NCI-H2081 treated with DMSO at 0.1 percent for 48 hours (cell line): Measurements from ENCODE around the gene ALG6.

Source experiments
- DNase-seq: peaks from one replicate; lab custom pipeline; 2025; lab: John Stamatoyannopoulos, UW

ALG6 gene

GRCh38 chr1:63367215-63368103 lies at the start of gene ALG6:
Gene ALG6, plus strand, starts transcription at chr1:63367627. Its CDS starts 3,351 bp downstream, at chr1:63370978.
- DNase-seq: peak; percentile 68

GRCh38 chr1:63317817-63318152 lies 49.6 kb upstream of the ALG6 start:
- DNase-seq: no peak

GRCh38 chr1:63318201-63318979 lies 49.0 kb upstream of the ALG6 start:
- no peak for DNase-seq

- no peak for DNase-seq
These were observed 48.1 kb upstream of the ALG6 start for GRCh38 chr1:63319046-63320021.

GRCh38 chr1:63320022-63320721 lies 47.3 kb upstream of the ALG6 start:
- no peak for DNase-seq

- DNase-seq: no peak
These were observed 46.2 kb upstream of the ALG6 start for GRCh38 chr1:63321066-63321784.

- no peak for DNase-seq
These were observed 45.7 kb upstream of the ALG6 start for GRCh38 chr1:63321785-63322113.

GRCh38 chr1:63322114-63322943 lies 45.1 kb upstream of the ALG6 start, which contains the start of gene FOXD3:
Gene FOXD3, plus strand, starts transcription at chr1:63322567. Its CDS starts 492 bp downstream, at chr1:63323059.
- DNase-seq: no peak

- DNase-seq: peak; percentile 30
These were observed 44.2 kb upstream of the ALG6 start for GRCh38 chr1:63322944-63323864.

- no peak for DNase-seq
These were observed 43.3 kb upstream of the ALG6 start for GRCh38 chr1:63323865-63324778.

GRCh38 chr1:63324779-63325119 lies 42.7 kb upstream of the ALG6 start:
- DNase-seq: no peak

GRCh38 chr1:63325279-63325985 lies 42.0 kb upstream of the ALG6 start:
- DNase-seq: no peak

- DNase-seq: no peak
These were observed 41.3 kb upstream of the ALG6 start for GRCh38 chr1:63326106-63326472.

GRCh38 chr1:63326473-63327380 lies 40.7 kb upstream of the ALG6 start:
- DNase-seq: no peak

- no peak for DNase-seq
These were observed 39.9 kb upstream of the ALG6 start for GRCh38 chr1:63327417-63328054.

- DNase-seq: no peak
These were observed 39.3 kb upstream of the ALG6 start for GRCh38 chr1:63328122-63328521.
